Endothelial cell of umbilical vein (primary cell): ENCODE results near the gene NEDD4L.

Experiments used
- FOS ChIP-seq: IDR thresholded peaks from 2 replicates; pipeline ENCODE4 v1.6.1; 2011; ENCODE audit warnings: mild to moderate bottlenecking, low read length, moderate library complexity, borderline replicate concordance; ENCODE audit not compliant: insufficient read depth
- GATA2 ChIP-seq: IDR thresholded peaks from 2 replicates; pipeline ENCODE4 v1.7.0; 2011; ENCODE audit warnings: low read depth, mild to moderate bottlenecking, moderate library complexity, mixed read lengths, low read length; ENCODE audit not compliant: insufficient read length, insufficient read depth
- POLR2AphosphoS5 ChIP-seq: IDR thresholded peaks from 2 replicates; pipeline ENCODE4 v1.6.1; 2012; ENCODE audit warnings: low read depth, mild to moderate bottlenecking, control low read depth, low read length, moderate library complexity; ENCODE audit not compliant: insufficient read depth
- TF ChIP-seq, protein P1 (sequence below), 2 donors: IDR thresholded peaks; 1 replicate in 1 of 2; 2 replicates in 1 of 2; pipeline ENCODE4 v1.5.1; 2011; ENCODE audit warnings: low read length in 2 of 2, mild to moderate bottlenecking in 2 of 2, moderate library complexity in 2 of 2, control low read depth in 1 of 2, inconsistent platforms in 1 of 2, low read depth in 1 of 2; ENCODE audit not compliant: insufficient read depth in 1 of 2; ENCODE audit errors: extremely low read depth in 1 of 2

DNA sequence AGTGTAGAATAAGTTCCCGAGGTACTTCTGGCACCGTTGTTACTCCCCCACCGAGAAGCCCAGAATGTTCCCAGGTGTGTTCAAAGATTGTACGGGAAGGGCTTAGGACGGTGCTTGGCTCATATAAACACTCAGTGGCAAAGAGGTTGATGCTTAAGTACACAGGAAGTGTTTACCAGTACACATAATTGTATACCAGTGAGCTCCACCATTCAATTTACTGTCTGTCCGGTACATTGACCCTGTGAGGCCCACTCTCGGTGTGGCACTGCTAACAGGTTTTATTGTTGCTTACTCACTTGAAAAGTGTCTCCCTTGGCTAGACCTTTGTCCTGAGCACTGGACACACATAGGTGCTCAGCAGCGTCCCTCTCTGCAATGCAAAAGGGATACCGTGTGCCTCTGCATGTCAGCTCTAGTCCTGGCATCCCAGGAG, 191.0 kb downstream of the NEDD4L start:
- TF ChIP-seq, protein P1, sequence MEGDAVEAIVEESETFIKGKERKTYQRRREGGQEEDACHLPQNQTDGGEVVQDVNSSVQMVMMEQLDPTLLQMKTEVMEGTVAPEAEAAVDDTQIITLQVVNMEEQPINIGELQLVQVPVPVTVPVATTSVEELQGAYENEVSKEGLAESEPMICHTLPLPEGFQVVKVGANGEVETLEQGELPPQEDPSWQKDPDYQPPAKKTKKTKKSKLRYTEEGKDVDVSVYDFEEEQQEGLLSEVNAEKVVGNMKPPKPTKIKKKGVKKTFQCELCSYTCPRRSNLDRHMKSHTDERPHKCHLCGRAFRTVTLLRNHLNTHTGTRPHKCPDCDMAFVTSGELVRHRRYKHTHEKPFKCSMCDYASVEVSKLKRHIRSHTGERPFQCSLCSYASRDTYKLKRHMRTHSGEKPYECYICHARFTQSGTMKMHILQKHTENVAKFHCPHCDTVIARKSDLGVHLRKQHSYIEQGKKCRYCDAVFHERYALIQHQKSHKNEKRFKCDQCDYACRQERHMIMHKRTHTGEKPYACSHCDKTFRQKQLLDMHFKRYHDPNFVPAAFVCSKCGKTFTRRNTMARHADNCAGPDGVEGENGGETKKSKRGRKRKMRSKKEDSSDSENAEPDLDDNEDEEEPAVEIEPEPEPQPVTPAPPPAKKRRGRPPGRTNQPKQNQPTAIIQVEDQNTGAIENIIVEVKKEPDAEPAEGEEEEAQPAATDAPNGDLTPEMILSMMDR (IDR thresholded peaks at IDR 0.05; ENCODE audit: extremely low read depth in 1 of 2, insufficient read depth in 1 of 2, low read depth in 1 of 2, low read length in 2 of 2) = no peak
- TF ChIP-seq POLR2AphosphoS5 = no peak
- no peak for TF ChIP-seq GATA2
- TF ChIP-seq FOS = no peak
